HG03135 (cell line): ENCODE results near the gene GRPEL1.

ENCODE experiments used
- ATAC-seq: cut with Tn5 transposase; IDR thresholded peaks from one replicate; pipeline ENCODE4 v1.9.1; 2021; ENCODE audit warnings: mild to moderate bottlenecking, moderate library complexity; ENCODE audit not compliant: unreplicated experiment

GRPEL1 gene

DNA sequence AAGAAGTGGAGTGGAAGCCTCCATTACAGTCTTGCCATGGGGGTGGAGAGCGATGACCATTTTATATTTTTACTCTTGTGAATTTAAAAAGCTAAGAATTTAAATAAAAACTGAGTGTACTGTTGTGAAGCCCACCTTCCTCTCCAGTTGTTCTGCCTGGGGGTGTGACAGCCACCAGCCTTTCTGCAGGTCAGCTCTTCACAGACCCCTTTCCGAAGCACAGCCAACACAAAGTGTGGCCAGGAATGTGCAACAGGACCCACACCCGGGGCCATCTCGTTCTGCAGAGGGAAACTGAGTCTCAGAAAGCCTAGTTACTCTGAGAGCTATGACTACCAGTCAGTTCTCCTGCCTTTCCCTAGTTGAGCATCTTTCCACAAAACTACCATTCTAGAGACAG lies 1.4 kb downstream of the GRPEL1 start:
- no peak for ATAC-seq

DNA sequence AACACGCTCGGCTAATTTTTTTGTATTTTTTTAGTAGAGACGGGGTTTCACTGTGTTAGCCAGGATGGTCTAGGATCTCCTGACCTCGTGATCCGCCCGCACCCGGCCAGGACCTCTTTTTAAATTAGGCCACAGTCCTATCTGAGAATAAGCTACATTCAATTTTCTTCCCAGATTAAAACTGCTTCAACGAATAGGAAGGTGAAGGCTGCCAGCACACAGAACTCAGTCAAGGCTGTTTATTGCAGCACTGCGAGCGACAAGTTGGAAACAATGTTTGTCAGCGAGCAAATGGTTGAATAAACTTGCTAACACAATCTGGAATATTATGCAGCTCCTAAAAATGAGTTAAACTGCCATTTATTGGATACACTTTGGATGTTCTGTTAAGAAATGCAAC lies 1.9 kb downstream of the GRPEL1 start:
- ATAC-seq, result no peak

DNA sequence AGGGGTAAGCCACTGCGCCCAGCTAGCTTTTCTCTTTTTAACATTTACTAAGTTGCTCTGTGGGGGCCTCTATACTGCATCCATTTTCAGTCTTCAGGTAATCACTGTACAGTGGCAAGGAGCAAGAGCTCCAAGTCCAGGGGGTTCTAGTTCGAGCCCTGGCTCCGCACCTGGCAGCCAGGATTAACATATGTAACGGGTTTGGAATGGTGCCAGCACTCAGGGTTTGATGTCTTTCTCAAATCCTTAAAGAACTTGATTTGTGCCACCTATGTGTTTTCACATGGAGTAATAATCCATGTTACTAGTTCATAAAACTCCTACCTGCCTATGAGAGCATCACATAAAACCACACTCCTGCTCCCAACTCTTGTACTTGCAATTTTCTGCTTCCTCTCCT lies 4.5 kb downstream of the GRPEL1 start:
- no peak for ATAC-seq

DNA sequence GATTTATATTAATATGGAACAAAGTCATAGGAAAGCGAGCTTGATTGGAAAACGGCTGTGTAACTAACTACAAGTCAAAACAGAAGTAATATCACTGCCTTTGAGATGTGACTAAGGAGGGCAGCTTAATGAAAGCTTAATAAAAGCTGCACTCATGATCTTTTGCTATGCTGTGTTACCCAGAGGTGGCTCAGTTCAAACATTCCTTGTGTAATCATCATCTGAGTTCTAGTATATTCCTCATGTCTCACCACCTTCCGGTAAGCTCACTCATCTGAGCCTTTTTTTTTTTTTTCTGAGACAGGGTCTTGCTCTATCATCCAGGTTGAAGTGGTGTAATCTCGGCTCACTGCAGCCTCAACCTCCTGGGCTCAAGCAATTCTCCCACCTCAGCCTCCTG lies 5.0 kb downstream of the GRPEL1 start:
- no peak for ATAC-seq

DNA sequence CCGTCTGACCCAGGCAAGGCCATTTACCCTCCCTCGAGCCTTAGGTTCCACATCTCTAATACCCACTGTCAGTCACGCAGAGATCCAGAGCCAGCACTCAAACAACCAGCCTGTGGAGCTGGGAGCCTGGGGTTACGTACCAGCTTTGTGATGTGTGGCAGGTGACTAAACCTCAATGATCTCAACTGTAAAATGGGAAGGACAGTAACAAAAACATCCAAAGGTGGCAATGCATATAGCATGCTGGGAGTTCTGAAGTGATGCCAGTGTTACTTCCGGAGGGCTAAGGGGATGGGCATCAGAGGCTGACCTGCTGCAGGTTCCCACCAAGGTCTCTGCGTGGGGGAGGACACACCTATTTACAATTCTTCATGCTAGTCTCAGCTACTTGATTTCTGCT lies 6.0 kb downstream of the GRPEL1 start:
- ATAC-seq, result no peak

DNA sequence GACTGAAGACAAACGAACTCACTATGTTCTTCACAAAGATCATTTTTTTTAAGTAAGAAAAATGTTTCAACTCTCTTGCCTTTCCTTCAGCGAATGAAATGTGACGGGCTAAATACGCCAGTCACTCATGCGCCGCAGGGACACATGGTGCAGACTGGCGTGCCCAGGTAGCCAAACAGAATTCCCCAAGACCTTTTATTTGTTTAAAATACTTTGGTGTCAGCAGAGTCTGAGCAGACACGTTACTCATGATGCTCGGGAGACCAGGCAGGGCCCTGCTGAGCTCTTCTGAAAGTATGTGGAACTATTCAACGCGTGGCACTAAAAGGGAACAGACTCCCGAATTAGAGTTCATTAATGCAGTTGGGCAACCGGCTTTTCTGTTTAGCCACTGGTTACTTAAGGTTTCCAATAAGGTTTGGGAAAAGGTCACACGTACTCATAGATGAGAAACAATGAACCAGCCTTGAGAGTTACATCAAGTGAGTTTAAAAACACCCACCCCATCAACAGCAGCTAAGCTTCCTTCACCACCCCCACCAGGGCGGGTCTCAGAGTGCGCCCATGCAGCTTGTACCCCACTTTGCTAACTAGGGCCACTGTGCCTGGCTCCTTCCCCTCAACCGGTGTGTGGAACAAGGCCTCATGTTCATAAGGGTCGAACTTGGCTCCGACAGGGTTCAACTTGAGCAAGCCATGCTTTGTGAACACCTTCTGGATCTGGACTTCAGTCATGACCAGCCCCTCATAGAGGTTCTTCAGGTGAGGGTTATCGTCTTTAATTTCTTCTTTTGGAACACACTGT lies 7.3 kb downstream of the GRPEL1 start:
- no peak for ATAC-seq

DNA sequence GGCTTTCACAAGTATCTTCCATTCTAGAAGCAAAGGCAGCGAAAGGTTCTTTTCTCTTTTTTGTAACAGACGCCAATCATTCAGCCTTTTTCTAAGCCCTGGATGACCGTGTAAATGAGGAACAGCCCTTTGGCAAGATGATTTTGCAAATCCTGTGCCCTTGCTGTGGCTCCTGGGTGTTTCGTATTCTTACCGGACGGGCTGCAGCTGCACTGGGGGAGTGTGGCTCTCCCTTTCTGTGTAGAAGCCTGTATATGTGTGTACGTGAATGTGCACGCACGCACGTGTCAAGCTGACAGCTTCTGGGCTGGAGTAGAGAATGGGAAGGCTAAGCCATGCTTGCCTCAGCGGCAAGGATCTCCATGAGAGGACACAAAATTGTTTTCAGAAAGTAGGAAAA lies 8.2 kb downstream of the GRPEL1 start:
- no peak for ATAC-seq

DNA sequence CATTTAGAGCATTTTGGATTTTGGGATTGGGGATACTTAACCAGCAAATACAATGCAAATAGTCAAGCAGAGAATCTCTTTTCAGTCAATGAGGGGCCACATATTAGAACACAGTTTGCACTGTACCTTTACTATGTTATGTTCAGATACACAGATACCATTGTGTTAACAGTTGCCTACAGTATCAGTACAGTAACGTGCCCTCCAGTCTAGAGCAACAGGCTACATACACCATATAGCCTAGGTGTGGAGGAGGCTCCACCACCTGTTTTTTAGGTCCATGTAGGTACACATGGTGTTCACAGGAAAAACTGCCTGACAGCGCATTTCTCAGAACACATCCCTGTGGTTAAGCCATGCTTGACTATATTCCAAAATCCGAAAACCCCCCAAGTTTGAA lies 9.1 kb downstream of the GRPEL1 start:
- ATAC-seq, result no peak

DNA sequence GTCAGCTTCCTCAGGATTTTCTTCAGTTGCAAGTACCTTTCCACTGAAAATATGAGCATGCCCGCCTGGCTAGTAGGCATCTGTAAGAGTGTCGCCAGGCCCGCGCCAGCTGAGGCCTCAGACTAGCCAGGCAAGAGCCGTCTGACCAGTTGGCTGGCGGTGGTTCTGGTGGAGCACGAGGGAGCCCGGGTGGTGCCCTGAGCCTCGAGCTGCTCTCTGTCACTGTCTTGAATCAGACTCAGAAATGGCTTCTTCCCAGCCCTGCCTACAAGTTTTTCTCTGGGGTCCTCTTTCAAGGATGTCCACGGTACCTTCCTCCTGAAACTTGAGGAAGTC lies 11.9 kb downstream of the GRPEL1 start:
- ATAC-seq, result no peak

DNA sequence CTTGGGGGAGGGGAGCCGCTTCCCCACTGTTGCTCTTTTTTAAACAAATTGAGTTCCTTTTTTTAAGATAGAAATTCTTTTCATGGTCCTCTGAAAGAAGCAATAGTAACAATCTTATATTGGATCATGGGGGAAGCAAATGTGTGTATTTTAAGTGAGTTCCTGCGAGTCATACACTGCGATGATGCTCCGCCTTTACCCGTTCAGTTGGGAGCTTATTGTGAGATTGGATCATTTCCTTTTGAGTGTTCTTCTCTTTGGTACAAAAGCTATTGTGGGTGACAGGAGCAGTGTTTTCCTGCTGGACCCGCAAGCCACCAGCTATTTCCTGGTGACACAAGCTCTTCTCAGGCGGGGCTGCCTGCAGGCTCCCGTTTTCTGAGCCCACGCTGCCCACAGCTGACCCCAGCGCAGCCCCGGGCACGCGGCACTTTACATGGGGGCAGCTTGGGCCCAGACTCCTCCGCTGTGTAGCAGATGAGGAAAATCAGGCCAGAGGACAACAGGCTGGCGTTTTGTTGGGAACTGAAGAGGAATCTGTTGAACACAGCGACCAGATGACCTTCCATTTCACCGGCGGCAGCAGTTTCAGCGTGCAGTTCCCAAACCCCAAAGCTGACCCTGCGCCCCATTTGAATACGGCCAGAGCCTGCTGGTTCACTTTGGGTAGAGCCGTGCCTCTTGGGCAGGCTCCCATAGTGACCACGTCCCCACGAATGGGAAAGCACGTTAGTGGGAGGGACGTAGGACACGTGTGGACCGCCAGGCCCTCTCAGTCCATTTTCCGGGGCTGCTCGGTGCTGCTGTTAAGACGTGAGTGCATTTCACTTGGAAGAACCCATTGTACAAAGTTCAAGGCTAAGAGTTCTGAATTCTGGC lies 12.5 kb downstream of the GRPEL1 start:
- ATAC-seq, result no peak

DNA sequence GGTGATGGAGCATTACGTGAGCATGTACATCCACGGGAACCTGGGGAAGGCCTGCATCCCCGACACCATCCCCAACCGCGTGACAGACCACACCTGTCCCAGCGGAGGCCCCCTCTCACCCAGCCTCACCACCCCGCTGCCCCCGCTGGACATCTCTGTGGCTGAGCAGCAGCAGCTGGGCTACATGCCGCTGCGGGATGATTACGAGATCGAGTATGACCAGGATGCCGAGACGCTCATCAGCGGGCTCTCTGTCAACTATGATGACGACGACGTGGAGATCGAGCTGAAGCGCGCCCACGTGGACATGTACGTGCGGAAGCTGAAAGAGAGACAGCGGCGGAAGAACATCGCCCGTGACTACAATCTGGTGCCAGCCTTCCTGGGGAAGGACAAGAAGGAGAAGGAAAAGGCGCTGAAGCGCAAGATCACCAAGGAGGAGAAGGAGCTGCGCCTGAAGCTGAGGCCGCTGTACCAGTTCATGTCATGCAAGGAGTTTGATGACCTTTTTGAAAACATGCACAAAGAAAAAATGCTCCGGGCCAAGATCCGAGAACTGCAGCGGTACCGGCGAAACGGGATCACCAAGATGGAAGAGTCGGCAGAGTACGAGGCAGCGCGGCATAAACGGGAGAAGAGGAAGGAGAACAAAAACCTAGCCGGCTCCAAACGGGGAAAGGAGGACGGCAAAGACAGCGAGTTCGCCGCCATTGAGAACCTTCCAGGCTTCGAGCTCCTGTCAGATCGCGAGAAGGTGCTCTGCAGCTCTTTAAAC lies 13.6 kb downstream of the GRPEL1 start:
- no peak for ATAC-seq

DNA sequence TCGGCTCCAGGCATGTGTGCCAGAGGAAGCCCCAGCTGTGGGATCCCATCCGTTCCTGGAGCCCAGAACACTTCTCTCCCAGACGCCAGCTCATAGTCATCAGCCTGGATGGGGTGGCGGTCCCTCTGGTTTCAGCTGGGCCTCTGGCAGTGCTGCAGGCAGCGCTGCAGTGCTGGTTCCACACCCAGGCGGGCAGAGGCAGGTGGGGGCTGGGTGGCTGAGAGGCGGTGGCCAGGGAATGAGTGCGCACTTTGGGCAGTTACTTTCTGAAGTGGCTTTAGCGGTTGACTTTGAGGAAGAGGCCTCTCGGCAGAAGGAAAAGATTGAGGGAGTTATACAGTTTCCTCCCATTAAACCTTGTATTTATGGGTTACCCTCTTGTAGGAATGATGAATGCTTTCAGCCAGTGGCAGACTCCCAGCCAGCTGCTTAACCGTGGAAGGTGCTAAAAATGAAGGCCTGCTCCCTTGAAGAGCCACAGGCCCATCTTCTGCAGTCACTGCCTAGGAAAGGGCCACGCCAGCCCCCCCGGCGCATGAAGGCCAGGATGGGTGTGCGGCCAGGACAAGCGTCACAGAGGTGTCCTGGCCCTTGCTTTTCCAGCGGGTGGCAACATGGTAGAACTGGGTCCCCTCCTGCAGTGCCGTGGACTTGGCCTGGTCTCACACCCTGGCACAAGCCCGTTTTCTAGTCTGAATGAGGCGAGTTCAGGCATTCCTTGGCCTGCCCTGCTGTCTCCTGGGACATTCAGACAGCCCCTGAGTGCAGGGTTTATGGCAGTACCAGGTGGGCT lies 14.7 kb downstream of the GRPEL1 start:
- no peak for ATAC-seq

DNA sequence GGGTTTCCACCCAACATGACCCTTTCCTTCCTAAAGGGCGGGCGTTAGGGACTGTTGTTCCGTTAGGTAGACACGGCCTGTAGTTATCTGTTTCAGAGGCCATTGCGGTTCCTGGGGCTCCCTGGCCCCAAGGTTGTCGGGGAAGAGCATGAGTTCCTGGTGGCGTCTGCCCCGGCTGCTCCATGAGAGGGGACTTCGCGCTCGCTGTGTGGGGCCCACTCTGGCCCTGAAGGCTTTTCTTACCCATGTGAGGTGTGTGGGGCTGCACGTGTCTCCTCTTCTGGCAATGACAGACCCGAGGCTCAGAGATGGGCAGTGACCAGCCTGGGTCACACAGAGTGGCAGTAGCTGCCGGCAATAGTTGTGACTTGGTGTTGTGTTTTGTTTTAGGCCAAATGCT lies 15.6 kb downstream of the GRPEL1 start:
- no peak for ATAC-seq

DNA sequence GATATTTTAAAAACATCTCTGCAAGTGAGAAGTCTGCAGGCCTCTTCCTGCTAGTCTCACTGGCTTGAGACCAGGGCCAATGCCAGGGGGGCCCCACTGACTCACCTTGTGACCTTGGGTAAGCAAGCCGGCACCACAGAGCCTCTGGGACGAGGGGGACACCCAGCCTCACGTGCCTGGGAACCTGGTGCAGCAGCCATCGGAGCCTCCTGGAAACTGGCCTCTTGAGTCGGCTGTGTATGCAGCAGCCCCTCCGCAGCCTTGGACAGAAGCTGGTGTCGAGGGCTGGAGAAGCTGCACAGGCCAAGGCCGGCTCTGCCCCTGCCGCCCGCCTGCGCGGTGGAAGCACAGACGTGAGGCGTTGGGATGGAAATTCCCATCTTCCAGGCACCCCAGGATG lies 16.0 kb downstream of the GRPEL1 start:
- no peak for ATAC-seq

DNA sequence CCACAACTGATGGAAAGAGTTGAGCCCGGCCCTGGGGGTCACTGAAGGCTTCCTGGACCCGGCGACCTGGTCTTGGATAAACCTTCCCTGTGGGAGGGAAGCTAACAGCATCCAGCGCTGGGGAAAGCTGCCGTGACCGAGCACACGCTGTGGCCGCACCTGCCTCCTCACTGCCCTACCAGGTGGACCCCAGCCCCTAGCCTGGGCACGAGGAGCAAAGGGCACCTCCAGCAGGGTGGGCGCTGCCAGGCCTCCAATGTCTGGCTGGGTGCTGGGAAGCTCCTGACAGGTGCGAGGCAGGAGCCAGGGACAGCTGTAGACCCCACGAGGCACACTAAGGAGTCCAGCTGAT lies 16.7 kb downstream of the GRPEL1 start:
- ATAC-seq, result no peak

DNA sequence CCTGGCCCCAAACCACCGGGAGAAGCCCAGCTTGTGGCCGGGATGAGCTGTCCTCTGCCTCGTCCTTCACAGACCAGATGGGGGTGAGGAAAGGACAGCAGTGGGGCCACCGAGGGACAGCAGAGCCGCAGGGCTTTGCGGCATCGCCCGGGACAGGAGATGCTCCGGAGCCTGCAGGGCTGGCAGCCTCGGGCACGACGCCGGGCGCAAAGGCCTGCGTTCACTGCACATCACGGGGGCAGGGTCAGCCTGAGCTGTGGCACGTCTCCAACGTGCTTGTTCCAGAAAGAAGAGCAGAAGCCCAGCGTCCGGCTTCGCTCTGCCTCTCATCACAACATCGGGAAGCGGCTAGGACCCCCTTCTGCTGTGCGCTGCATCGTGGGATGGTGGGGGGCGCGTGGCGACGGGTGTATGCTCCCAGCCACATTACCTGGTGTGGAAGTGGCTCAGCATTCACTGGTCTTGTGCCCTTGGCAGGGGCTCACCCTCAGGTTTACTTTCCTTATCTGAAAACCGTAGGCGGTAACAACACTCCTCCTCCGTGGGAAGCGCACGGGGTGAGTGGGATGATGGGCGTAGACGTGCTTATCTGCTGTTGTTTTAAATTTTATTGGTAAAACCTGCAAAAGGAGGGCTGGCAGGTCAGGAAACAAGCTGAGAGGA lies 17.3 kb downstream of the GRPEL1 start:
- no peak for ATAC-seq

DNA sequence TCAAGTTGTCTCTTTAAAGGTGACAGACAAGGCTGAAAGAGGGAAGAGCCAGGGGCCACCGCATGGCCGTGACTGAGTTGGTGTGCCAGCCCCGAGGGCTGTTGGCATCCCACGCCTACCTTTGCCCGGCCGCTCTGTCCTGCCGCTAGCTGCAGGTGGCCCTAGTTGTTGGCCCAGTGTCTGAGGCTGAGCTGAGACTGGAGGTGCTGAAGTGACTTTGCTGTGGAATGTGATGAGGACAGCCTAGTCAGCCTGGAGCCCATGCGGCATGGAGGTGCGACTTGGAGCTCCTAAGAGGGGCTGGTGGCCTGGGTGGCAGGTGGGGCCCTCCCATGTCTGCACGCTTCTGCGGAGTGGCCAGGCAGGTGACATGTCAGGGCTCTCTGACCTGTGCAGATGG lies 18.1 kb downstream of the GRPEL1 start:
- ATAC-seq, result no peak

DNA sequence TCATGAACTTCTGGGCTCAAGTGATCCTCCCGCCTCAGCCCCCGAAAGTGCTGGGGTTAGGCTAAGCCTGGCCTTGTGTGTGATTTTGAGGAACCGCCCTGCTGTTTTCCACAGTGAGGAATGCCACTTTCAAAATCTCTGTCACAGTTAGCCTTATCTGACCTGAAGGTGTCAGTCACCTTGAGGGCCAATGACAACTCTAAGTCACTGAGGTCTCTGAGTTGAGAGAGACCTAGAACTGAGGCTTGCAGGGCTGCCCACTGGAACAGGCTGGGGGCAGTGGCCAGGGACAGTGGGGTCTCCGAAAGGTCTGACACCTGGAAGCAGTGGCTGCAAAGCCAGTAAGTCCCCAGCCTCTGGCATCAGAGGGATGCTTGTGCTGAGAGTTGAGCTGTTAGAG lies 18.6 kb downstream of the GRPEL1 start:
- no peak for ATAC-seq

DNA sequence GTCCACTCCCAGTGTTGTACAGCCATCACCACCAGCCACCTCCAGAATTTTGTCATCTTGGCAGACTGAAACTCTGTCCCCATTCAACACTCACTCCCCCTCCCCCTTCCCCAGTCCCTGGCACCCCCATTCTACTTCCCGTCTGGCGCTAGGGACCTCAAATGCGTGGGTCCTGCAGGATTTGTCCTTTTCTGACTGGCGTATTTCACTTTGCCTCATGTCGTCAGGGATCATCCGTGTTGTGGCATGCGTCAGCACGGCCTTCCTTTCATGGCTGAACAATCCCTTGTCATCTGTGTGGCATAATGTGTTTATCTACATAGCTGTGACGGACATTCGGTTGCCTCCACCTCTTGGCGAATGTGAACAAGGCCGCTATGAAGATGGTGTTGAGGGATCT lies 19.2 kb downstream of the GRPEL1 start:
- no peak for ATAC-seq

DNA sequence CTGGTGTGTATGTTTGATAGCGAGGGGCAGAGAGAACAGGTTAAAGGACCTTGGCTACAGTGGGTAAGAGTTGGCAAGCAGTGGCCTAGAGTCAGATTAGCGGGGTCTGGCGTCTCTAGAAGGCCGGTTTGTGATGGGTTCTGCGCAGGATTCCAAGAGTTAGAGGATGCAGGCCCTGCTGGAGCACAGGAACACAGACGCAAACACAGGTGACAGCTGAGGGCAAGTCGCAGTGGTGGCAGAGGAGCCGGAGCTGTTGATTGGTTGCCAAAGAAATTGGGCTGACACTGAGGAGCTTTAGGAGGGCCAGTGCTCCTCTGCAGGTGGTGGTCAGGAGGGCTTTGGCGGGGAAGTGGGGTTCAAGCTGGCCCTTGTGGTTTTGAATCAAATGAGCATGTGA lies 20.9 kb downstream of the GRPEL1 start:
- no peak for ATAC-seq
